ENCODE data around the gene CERS6.

The CERS6 gene

DNA sequence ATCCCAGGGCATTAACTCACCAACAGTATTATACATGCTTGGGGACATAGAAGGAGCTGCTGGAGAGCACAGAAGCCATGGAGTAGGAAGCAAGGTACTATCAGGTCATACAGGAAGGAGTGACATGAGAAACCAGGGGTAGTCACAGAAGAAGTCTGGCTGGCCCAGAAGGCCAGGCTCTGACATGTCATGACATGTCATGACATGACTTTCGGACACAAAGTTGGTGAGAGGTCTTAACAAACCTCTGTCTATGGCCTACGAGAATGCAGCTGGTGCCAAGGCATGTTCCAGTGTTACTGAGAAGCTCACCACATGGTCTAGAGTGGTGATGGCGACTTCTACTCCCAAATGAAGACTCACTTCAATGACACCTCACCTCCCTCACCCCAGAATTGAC lies 3.3 kb upstream of the CERS6 start:
- DNase-seq (ENCODE audit: extremely low read depth, low read depth) = no peak
- H3K4me3 ChIP-seq (replicated peaks; ENCODE audit: low read depth, low read length) = no peak overlapping the region
- TF ChIP-seq, protein P1, sequence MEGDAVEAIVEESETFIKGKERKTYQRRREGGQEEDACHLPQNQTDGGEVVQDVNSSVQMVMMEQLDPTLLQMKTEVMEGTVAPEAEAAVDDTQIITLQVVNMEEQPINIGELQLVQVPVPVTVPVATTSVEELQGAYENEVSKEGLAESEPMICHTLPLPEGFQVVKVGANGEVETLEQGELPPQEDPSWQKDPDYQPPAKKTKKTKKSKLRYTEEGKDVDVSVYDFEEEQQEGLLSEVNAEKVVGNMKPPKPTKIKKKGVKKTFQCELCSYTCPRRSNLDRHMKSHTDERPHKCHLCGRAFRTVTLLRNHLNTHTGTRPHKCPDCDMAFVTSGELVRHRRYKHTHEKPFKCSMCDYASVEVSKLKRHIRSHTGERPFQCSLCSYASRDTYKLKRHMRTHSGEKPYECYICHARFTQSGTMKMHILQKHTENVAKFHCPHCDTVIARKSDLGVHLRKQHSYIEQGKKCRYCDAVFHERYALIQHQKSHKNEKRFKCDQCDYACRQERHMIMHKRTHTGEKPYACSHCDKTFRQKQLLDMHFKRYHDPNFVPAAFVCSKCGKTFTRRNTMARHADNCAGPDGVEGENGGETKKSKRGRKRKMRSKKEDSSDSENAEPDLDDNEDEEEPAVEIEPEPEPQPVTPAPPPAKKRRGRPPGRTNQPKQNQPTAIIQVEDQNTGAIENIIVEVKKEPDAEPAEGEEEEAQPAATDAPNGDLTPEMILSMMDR (IDR thresholded peaks at IDR 0.05; ENCODE audit: low read depth, low read length, missing control alignments) = no peak

GRCh38 chr2:168453404-168453803 lies 2.7 kb upstream of the CERS6 start:
- TF ChIP-seq, protein P1 (IDR thresholded peaks at IDR 0.05; ENCODE audit: low read depth, low read length, missing control alignments) = no peak
- no peak for DNase-seq (ENCODE audit: extremely low read depth, low read depth)
- H3K4me3 ChIP-seq (replicated peaks; ENCODE audit: low read depth, low read length) = no peak overlapping the region

DNA sequence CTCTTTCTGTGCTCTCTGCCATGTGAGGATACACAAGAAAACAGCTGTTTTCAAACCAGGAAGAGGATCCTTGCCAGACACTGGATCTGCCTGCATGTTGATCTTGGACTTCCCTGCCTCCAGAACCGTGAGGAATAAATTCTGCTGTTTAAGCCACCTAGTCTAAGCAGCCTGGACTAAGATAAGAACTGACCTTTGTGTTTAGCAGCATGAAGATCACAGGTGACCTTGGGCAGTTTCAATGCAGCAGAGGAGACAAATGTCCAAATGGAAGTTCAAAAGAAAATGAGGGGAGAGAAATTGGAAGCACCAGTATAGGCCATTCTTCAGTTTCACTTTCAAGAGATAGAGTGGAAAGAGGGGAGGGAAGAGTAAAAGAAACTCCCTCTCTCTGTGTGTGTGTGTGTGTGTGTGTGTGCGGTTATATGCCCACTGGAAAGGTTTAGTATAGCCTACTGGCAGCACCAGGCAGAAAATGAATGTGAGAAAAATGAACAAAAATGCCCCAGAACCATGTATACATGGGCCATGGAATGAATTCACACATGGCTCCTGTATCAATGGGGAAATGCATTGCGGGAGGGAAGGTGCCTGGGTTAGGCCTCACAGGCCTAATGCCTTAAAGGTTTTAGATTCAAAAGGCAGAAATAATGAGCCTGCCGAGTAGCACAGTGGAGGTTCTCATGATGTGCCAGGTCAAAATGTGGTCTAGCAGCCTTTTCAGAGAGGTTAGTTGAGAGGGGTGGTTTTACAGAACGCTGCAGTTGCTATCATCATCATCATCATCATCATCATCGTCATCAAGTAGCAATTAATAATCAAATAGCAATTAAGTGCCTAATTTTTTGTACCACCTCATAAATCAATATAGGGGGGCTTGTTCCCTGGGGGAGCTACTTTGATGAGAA lies 1.1 kb upstream of the CERS6 start:
- no peak for DNase-seq (ENCODE audit: extremely low read depth, low read depth)
- TF ChIP-seq, protein P1 (IDR thresholded peaks at IDR 0.05; ENCODE audit: low read depth, low read length, missing control alignments) = no peak
- H3K4me3 ChIP-seq (replicated peaks; ENCODE audit: low read depth, low read length) = peak overlapping the region; percentile 79

DNA sequence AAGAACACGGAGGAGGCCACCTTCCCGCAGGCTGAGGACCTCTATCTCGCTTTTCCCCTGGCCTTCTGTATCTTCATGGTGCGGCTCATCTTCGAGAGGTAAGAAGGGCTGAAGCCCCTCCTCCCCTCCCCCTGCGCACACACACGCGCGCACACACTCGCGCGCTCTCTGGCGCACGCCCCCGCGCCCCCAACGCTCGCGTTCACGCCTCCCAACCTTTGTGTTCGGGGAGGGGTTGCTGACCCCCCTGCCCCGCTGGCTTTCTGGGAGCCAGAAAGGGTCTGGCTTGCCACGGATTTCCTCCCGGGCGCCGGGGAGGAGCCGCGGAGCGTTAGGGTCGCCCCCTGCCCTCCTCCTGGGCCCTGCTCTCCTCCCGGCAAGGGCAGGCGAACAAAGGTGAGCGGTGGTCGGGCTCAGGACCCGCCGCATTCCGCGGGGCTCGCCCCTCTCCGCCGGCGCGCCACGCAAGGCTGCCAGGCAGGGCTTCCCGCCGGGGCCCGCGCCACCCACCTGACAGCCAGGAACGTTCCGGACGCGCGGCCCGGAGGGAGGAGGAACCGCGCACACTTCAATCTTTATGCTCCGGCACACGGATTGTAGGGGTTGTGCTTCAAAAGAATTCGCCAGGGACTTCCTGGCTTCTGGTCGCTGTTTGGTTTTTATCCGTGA lies 583 bp downstream of the CERS6 start:
- TF ChIP-seq, protein P1 (IDR thresholded peaks at IDR 0.05; ENCODE audit: low read depth, low read length, missing control alignments) = no peak
- DNase-seq (ENCODE audit: extremely low read depth, low read depth) = no peak
- H3K4me3 ChIP-seq (replicated peaks; ENCODE audit: low read depth, low read length) = peak overlapping the region; percentile 79

- TF ChIP-seq, protein P1 (IDR thresholded peaks at IDR 0.05; ENCODE audit: low read depth, low read length, missing control alignments) = no peak
- DNase-seq (ENCODE audit: extremely low read depth, low read depth) = no peak
- H3K4me3 ChIP-seq (replicated peaks; ENCODE audit: low read depth, low read length) = peak overlapping the region; percentile 79
Measured at GRCh38 chr2:168457190-168457895, 1.3 kb downstream of the CERS6 start.

- H3K4me3 ChIP-seq (replicated peaks; ENCODE audit: low read depth, low read length) = peak overlapping the region; percentile 79
- no peak for DNase-seq (ENCODE audit: extremely low read depth, low read depth)
- TF ChIP-seq, protein P1 (IDR thresholded peaks at IDR 0.05; ENCODE audit: low read depth, low read length, missing control alignments) = no peak
Measured at GRCh38 chr2:168458139-168458538, 2.1 kb downstream of the CERS6 start.
